ENCODE data around the gene EXOC2.

- TF ChIP-seq CTCF (IDR thresholded peaks at IDR 0.05) (no peak), EZH2 (IDR thresholded peaks at IDR 0.05; ENCODE audit: borderline replicate concordance, insufficient read depth, low read depth, low read length, poor library complexity, severe bottlenecking) (no peak)
Observed at GRCh38 chr6:722608-723007, 29.7 kb upstream of the EXOC2 start.

Measured in B cell (primary cell).